ENCODE data around the gene RAD54L2.
"Not testable (repeated sequence)": the region's sequence is repeated elsewhere in the genome, so short reads cannot be mapped to it uniquely, and the experiment has no call there.

The RAD54L2 gene, protein sequence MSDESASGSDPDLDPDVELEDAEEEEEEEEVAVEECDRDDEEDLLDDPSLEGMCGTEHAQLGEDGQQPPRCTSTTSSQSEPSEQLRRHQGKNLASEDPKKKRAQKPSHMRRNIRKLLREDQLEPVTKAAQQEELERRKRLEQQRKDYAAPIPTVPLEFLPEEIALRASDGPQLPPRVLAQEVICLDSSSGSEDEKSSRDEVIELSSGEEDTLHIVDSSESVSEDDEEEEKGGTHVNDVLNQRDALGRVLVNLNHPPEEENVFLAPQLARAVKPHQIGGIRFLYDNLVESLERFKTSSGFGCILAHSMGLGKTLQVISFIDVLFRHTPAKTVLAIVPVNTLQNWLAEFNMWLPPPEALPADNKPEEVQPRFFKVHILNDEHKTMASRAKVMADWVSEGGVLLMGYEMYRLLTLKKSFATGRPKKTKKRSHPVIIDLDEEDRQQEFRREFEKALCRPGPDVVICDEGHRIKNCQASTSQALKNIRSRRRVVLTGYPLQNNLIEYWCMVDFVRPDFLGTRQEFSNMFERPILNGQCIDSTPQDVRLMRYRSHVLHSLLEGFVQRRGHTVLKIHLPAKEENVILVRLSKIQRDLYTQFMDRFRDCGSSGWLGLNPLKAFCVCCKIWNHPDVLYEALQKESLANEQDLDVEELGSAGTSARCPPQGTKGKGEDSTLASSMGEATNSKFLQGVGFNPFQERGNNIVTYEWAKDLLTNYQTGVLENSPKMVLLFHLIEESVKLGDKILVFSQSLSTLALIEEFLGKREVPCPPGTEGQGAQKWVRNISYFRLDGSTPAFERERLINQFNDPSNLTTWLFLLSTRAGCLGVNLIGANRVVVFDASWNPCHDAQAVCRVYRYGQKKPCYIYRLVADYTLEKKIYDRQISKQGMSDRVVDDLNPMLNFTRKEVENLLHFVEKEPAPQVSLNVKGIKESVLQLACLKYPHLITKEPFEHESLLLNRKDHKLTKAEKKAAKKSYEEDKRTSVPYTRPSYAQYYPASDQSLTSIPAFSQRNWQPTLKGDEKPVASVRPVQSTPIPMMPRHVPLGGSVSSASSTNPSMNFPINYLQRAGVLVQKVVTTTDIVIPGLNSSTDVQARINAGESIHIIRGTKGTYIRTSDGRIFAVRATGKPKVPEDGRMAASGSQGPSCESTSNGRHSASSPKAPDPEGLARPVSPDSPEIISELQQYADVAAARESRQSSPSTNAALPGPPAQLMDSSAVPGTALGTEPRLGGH (N-terminal part only)

DNA sequence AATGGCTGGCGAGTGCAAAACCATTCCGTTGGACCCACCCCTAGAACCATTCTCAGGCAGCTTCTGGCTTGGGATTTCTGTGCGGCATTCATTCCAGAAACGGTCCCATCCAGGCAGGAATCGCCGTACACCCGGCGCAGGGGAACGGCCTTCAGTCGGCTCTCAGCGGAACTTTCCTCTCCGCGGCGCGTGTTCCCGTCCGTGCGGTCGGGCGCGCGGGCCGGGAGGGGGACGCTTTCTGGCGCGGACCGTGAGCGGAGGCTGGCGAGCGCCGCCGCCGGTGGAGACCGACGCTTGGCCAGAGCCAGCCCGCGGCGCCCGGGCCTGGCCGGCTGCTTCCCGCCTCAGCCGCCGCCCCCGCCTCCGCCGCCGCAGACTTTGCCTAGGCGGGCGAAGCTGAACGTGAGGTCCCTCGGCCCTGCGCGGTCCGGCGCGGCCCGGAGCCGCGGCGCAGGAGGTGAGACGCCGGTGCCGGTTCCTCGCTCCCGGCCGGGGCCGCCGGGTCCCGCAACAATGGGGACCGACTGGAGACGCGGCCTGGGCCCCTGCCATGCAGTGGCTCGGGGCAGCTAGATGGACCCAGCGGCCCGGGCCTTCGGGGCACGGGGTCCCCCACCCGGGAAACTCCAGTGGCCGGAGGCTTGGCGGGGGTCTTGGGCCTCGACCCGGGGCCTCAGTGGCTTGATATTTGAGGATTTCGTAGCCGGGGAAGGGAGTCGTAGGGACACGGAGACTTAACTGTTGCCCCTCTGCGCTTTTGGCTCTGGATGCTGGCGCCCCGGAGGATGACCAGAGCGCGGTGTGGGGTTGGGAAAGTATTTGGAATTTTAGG lies at the start of gene RAD54L2:
Gene RAD54L2, plus strand, starts transcription at position 261 of the 832 bp plus-strand sequence. CDS start 51,702 bp downstream, outside the sequence.
- peak; percentile 17 for DNase-seq

DNA sequence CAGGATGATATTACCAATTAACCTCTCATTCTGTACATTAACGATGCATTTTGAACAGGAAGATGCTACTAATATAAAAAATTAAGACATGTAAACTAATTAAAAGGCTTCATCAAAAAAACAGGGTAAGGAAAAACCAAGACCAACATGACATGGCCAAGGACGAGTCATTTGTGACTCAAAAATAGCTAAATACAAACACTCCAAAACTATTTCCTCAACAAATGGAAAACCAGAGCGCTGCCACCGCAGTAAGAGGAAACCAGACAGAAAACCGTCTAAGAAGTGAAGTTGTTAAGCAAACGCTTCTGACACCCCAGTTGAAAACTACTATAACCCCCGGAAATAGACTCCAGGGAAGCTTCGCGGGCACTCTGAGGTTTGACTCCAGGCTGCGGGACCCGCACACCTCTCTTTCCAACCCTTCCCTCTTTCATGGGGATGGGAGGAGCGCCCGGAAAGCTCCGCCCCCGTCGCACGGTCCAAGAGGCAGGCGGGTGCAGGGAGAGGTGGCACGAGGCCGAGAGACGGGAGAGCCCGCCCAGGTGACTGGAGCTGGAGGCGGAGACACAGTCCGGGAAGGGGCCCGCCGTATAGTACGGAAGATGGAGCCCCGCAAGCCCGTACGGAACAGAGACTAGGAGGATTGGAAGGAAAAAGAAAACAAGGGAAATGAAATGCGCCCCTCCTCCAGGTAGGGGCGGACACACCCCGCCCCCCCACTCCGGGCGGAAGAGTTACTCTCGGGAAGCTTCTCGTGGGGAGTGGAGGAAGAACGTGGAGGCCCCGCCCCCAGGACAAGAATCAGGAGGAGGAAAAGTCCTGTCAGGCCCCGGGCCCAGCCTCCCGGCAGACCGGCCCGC lies 39.4 kb upstream of the RAD54L2 start:
- peak; percentile 65 for DNase-seq

DNA sequence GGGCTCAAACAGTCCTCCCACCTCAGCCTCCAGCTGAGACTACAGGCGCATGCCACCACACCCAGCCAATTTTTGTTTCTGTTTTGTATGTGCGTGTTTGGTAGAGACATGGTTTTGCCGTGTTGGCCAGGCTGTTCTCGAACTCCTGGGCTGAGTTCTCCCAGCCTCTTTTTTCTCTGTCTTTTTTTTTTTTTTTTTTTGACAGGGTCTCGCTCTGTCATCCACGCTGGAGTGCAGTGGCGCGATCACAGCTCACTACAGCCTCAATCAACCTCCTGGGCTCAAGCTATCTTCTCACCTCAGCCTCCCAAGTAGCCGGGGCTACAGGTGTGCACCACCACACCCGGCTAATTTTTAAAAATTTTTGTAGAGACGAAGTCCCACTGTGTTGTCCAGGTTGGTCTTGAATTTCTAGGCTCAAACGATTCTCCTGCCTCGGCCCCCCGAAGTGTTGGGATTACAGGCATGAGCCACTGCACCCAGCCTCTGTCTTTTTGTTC lies 37.8 kb upstream of the RAD54L2 start:
- no peak for DNase-seq

DNA sequence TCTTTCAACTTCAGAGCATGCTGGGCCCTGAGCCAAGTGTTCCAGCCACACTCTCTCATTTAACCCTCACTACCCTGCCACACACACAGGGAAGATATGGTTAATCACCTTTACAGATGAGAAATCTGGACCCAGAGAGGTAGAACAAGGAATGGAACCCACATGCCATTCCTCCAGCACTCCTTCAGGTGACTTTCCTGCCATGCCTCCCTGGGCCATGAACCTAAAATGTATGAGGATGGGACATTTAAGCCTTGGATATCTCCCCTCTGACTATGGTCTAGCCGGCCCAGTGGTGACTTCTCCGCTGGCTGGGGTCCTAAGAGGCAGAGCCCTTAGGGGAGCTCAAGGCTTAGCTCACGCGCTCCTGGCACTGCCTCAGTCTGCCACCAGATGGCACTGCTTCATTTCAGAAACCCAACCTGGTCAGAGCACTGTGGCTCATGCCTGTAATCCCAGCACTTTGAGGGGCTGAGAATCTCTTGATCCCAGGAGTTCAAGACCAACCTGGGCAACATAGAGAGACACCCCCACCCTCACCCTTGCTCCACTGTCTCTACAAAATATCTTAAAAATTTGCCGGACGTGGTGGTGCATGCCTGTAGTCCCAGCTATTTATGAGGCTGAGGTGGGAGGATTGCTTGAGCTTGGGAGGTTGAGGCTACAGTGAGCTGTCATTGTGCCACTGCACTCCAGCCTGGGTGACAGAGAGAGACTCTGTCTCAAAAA lies 36.5 kb upstream of the RAD54L2 start:
- no peak for DNase-seq

DNA sequence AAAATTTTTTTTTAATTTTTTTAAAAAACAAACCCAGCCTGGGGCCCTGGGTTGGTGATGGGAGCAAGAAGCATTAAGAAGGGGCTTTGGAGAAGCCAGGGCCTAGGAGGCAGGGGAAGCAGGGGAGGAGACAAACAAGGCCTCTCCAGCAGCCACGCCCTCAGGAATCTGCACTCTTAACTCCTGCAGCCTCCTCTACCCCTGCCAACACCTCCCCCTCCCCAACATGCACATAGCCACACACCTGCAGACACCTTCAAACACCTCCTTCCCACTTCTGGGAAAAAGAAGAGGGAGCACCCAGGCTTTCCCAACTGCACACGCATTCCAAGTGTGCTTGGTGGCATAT lies 36.0 kb upstream of the RAD54L2 start:
- no peak for DNase-seq

- DNase-seq: no peak
Measured at GRCh38 chr3:51503007-51503406, 35.5 kb upstream of the RAD54L2 start.

DNA sequence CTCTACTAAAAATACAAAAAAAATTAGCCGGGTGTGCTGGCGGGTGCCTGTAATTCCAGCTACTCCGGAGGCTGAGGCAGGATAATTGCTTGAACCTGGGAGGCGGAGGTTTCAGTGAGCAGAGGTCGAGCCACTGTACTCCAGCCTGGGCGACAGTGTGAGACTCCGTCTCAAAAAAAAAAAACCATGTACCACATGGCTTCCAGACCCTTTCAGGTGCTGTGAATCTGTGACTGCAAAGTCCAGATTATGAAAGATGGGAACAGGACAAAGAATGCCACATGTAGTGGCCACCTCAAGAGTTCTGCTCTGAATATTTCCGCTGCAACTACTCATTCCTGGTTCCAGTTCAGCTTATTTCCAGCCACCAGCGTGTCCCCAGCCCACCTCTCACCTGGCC lies 30.3 kb upstream of the RAD54L2 start:
- DNase-seq: no peak

- DNase-seq: no peak
Measured at GRCh38 chr3:51510996-51511395, 27.5 kb upstream of the RAD54L2 start.

GRCh38 chr3:51514210-51514609 lies 24.3 kb upstream of the RAD54L2 start:
- no peak for DNase-seq

DNA sequence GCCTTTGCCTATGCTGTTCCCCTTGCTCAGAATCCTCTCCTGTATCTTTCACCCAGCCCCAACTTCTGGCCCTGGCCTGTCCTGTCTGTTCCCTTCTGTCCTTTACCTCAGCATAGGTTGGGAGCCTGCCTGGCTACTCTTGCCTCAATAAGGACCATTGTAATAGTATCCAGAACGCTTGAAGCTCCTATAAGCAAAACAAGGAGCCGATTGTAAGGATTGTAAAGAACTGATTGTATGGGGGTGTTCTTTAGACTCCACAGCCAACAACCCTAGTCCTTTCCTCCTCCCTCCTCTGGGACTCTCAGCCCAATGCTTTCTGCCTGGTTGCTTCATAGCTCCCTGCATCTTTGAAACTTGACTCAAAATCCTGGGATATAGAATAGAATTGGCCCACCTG lies 18.7 kb upstream of the RAD54L2 start:
- DNase-seq: no peak

- DNase-seq: not testable (repeated sequence)
Measured at GRCh38 chr3:51520906-51521730, 17.4 kb upstream of the RAD54L2 start.

DNA sequence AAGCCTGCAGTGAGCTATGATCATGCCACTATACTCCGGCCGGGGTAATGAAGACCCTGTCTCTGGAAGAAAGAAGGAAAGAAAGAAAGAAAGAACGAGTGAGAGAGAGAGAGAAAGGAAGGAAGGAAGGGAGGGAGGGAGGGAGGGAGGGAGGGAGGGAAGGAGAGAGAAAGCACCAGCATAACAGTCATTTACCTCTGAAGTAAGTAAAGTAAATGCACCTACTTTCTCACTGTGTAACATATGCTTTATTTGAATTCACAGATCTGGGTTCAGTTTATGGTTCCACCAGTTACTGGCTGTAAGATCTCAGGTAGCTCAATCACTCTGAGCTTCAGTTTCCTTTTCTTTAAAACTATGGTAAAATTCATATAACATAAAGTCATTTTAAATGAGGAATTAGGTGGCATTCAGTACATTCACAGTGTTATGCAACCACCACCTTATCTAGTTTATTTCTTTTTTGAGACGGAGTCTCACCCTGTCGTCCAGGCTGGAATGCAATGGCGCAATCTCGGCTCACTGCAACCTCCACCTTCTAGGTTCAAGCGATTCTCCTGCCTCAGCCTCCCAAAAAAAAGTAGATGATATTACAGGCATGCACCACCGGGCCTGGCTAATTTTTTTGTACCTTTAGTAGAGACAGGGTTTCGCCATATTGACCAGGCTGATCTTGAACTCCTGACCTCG lies 16.1 kb upstream of the RAD54L2 start:
- DNase-seq: no peak

DNA sequence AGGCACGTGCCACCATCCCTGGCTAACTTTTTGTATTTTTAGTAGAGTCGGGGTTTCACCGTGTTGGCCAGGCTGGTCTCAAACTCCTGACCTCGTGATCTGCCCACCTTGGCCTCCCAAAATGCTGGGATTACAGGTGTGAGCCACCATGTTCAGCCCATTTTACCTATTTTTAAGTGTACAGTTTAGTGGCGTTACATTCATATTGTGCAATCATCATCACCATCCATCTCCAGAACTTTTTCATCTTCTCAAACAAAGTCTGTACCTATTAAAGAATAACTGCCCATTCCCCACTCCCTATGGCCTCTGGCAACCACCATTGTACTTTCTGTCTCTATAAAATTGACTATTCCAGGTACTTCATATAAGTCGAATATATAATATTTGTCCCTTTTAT lies 13.6 kb upstream of the RAD54L2 start:
- DNase-seq: not testable (repeated sequence)

GRCh38 chr3:51530485-51530884 lies 8.0 kb upstream of the RAD54L2 start:
- no peak for DNase-seq

GRCh38 chr3:51535146-51536019 lies 3.1 kb upstream of the RAD54L2 start:
- DNase-seq: no peak

GRCh38 chr3:51537631-51538030 lies 888 bp upstream of the RAD54L2 start:
- DNase-seq: not testable (repeated sequence)

DNA sequence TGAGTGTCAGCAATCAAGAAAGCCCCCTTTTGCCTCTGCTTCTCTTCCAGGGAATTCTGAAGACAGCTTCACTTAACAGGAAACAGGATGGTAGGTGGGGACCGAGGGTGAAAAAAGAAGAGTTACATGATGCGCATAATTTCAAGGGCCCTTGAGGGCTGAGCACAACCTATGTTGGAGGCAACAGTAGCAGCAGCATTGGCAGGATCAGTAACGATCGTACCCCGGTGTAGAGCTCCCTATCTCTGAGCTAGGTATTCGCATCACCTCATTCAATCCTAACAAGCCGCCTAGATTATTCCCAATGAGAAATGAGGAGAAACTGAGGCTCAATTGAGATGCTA lies 432 bp upstream of the RAD54L2 start:
- DNase-seq: peak; percentile 7
